SK-N-SH (cell line): ENCODE results near the gene SYNPO2. TPM values are rescaled to one million over a fixed set of nuclear protein-coding genes. Genes with fewer than 3 reads are reported as not detected.

Experiments
- CTCF ChIA-PET: fragments of 300-600, 350-600 bp; formaldehyde crosslinking; extraction: SDS; loops from one replicate; lab custom pipeline; 2021; lab: Yijun Ruan, JAX
- POLR2A ChIA-PET: fragments of 350-600 bp; sonication (Branson Sonifier 250); formaldehyde crosslinking; extraction: SDS; loops from one replicate; lab custom pipeline; 2020; ENCODE audit warnings: antibody characterized with exemption, inconsistent platforms; lab: Yijun Ruan, JAX
- DNase-seq: peaks from one replicate; pipeline ENCODE4 v3.0.0; 2012
- H2AFZ ChIP-seq: fragments of 200-600 bp; sonication (generic); 2 replicates; pipeline ENCODE4 v1.8.1; 2016; ENCODE audit warnings: antibody characterized with exemption, mild to moderate bottlenecking, low read depth
- H3F3A ChIP-seq: fragments of 200-600 bp; sonication (generic); replicated peaks from 2 replicates; pipeline ENCODE3; 2016; ENCODE audit warnings: antibody characterized with exemption, mild to moderate bottlenecking; ENCODE audit not compliant: insufficient read depth
- H3K27ac ChIP-seq, 2 experiments: fragments of 200-500 bp in 1 of 2; fragments of 200-600 bp in 1 of 2; sonication (Bioruptor generic) in 1 of 2; sonication (generic), shearing (Covaris generic) in 1 of 2; 2 replicates each; pipeline versions ENCODE4 v1.5.1 to v1.6.1; 2014 to 2016; ENCODE audit warnings: low read depth in 2 of 2, inconsistent platforms in 1 of 2, low read length in 1 of 2, mild to moderate bottlenecking in 1 of 2, mixed read lengths in 1 of 2
- H3K27me3 ChIP-seq: fragments of 200-600 bp; sonication (generic), shearing (Covaris generic); 2 replicates; pipeline ENCODE4 v1.6.1; 2016; ENCODE audit warnings: mixed run types; ENCODE audit not compliant: insufficient read depth
- H3K36me3 ChIP-seq, 2 experiments: fragments of 200-500 bp in 1 of 2; fragments of 200-600 bp in 1 of 2; sonication (Bioruptor generic) in 1 of 2; sonication (generic) in 1 of 2; replicated peaks in 1 of 2; 2 replicates each; pipeline versions ENCODE3 to v1.5.1; 2014 to 2016; ENCODE audit warnings: low read length in 1 of 2, mild to moderate bottlenecking in 1 of 2; ENCODE audit not compliant: insufficient read depth in 2 of 2, control insufficient read depth in 1 of 2
- H3K4me1 ChIP-seq, 2 experiments: fragments of 200-500 bp in 1 of 2; fragments of 200-600 bp in 1 of 2; sonication (Bioruptor generic) in 1 of 2; sonication (generic), shearing (Covaris generic) in 1 of 2; 2 replicates each; pipeline versions ENCODE4 v1.5.1 to v1.6.1; 2014 to 2016; ENCODE audit warnings: low read depth in 1 of 2, low read length in 1 of 2, mixed run types in 1 of 2; ENCODE audit not compliant: insufficient read depth in 2 of 2, control insufficient read depth in 1 of 2
- H3K4me2 ChIP-seq: fragments of 200-600 bp; sonication (generic), shearing (Covaris generic); 2 replicates; pipeline ENCODE4 v1.6.1; 2017; ENCODE audit warnings: mixed run types
- H3K4me3 ChIP-seq, 2 experiments: fragments of 200-500 bp in 1 of 2; fragments of 200-600 bp in 1 of 2; sonication (Bioruptor generic) in 1 of 2; sonication (generic), shearing (Covaris generic) in 1 of 2; 2 replicates each; pipeline versions ENCODE4 v1.5.1 to v1.8.1; 2014 to 2016; ENCODE audit warnings: low read depth in 2 of 2, inconsistent platforms in 1 of 2, low read length in 1 of 2, mild to moderate bottlenecking in 1 of 2, mixed read lengths in 1 of 2, moderate library complexity in 1 of 2
- H3K79me2 ChIP-seq: fragments of 200-600 bp; sonication (generic); 2 replicates; pipeline ENCODE4 v1.8.1; 2017; ENCODE audit warnings: mild to moderate bottlenecking; ENCODE audit not compliant: insufficient read depth
- H3K9ac ChIP-seq: fragments of 200-600 bp; sonication (generic); 2 replicates; pipeline ENCODE4 v1.6.1; 2017; ENCODE audit warnings: mixed run types
- H3K9me2 ChIP-seq: fragments of 200-600 bp; sonication (generic); 2 replicates; pipeline ENCODE4 v1.6.1; 2017; ENCODE audit warnings: mixed run types
- H3K9me3 ChIP-seq: fragments of 200-600 bp; sonication (generic); 2 replicates; pipeline ENCODE4 v1.6.1; 2017; ENCODE audit warnings: mixed run types, mild to moderate bottlenecking, moderate library complexity
- H4K20me1 ChIP-seq: fragments of 200-600 bp; sonication (generic); 2 replicates; pipeline ENCODE4 v1.6.1; 2017; ENCODE audit warnings: mild to moderate bottlenecking, mixed run types; ENCODE audit not compliant: insufficient read depth
- CHD2 ChIP-seq: fragments of 150-350 bp; IDR thresholded peaks from 2 replicates; pipeline ENCODE4 v1.6.1; 2018; ENCODE audit warnings: low read length; ENCODE audit not compliant: partially characterized antibody
- EP300 ChIP-seq, 2 experiments: IDR thresholded peaks; 2 replicates each; pipeline versions ENCODE4 v1.4.0 to v1.6.1; 2012; ENCODE audit warnings: borderline replicate concordance in 1 of 2, low read depth in 1 of 2, low read length in 1 of 2
- FOSL2 ChIP-seq: IDR thresholded peaks from 2 replicates; pipeline ENCODE4 v1.4.0; 2012; ENCODE audit warnings: low read depth, mild to moderate bottlenecking, moderate library complexity, borderline replicate concordance
- GABPA ChIP-seq: IDR thresholded peaks from 2 replicates; pipeline ENCODE4 v1.4.0; 2012; ENCODE audit warnings: low read depth, mild to moderate bottlenecking
- GATA2 ChIP-seq: sonication (generic); formaldehyde crosslinking; IDR thresholded peaks from 2 replicates; pipeline ENCODE4 v1.5.0; 2020; ENCODE audit warnings: mild to moderate bottlenecking, missing genetic modification reagents
- JUND ChIP-seq: IDR thresholded peaks from 2 replicates; pipeline ENCODE4 v1.4.0; 2012
- MEF2A ChIP-seq: IDR thresholded peaks from 2 replicates; pipeline ENCODE4 v1.4.0; 2012; ENCODE audit warnings: low read depth, borderline replicate concordance
- NFIC ChIP-seq: IDR thresholded peaks from 2 replicates; pipeline ENCODE4 v1.4.0; 2012; ENCODE audit warnings: borderline replicate concordance
- NRF1 ChIP-seq: IDR thresholded peaks from 2 replicates; pipeline ENCODE4 v1.6.1; 2012; ENCODE audit warnings: low read depth, mild to moderate bottlenecking, low read length
- POLR2AphosphoS5 ChIP-seq: IDR thresholded peaks from 2 replicates; pipeline ENCODE4 v1.6.1; 2012; ENCODE audit warnings: low read depth, low read length
- RAD21 ChIP-seq: IDR thresholded peaks from 2 replicates; pipeline ENCODE4 v1.6.1; 2012; ENCODE audit warnings: mild to moderate bottlenecking, low read length
- RFX5 ChIP-seq: IDR thresholded peaks from 2 replicates; pipeline ENCODE4 v1.6.1; 2012; ENCODE audit warnings: mild to moderate bottlenecking, improper control_type of control experiment, low read length
- TEAD4 ChIP-seq: IDR thresholded peaks from 2 replicates; pipeline ENCODE4 v1.4.0; 2012; ENCODE audit warnings: mild to moderate bottlenecking, borderline replicate concordance; ENCODE audit not compliant: insufficient read depth
- YY1 ChIP-seq: IDR thresholded peaks from 2 replicates; pipeline ENCODE4 v1.4.0; 2012; ENCODE audit warnings: low read depth, mild to moderate bottlenecking
- WGBS: methylation state at CpG from one replicate; pipeline ENCODE4 v1.1.6; 2017; ENCODE audit warnings: low lambda C conversion rate; 5-methylcytosine and 5-hydroxymethylcytosine counted together
- polyA plus RNA-seq, 3 experiments: library from polyadenylated mRNA; depleted of rRNA; stranded (reverse); fragments of >200 nt; gene quantifications; 2 replicates each; pipeline ENCODE4 v1.2.3, GENCODE V29; 2012
- TF ChIP-seq, protein P1 (sequence below): fragments of 200-600 bp; sonication (generic); IDR thresholded peaks from 2 replicates; pipeline ENCODE4 v1.6.1; 2017; ENCODE audit warnings: antibody characterized with exemption, mild to moderate bottlenecking, moderate library complexity
- TF ChIP-seq, protein P2 (sequence below): fragments of 150-350 bp; IDR thresholded peaks from 2 replicates; pipeline ENCODE4 v1.6.1; 2017; ENCODE audit warnings: antibody characterized with exemption, low read length, low read depth, borderline replicate concordance
- TF ChIP-seq, protein P3 (sequence below): IDR thresholded peaks from 2 replicates; pipeline ENCODE4 v1.6.1; 2012; ENCODE audit warnings: mild to moderate bottlenecking, low read depth, low read length, moderate library complexity

The SYNPO2 gene
- polyA plus RNA-seq, 1 of the 3 experiments (the other 2 are of a cell fraction), result 7.2 TPM

DNA sequence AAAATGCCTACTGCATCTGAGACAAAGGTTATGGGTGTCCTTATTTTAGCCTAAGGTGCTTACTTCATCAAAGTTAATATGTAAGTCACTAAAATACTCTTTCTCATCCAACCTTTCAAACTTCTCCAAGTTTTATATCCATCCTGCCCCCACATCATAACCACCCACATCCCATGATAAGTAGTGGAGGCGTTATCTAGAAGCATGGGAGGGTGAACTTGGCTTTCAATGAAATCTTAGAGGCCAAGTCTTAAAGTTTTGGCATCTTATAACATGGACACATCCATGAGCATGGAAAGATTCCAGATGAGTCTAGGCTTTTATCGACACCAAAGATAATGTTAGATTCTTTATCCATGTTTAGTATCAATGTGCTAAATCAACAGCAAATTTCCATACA lies 29.9 kb upstream of the SYNPO2 start:
- Histone ChIP-seq H3K4me2 (no peak overlapping the region), H3K27me3 (no peaks in the 10 kb centered on the region), H3K9me3 (no peaks in the 10 kb centered on the region), H3K4me3 (no peak overlapping the region), H3K36me3 (no peaks in the 10 kb centered on the region), H3K9ac (no peak overlapping the region), H3K79me2 (no peaks in the 10 kb centered on the region), H4K20me1 (no peaks in the 10 kb centered on the region), H3K4me1 (no peaks in the 10 kb centered on the region), H3K27ac (no peak overlapping the region), H2AFZ (no peak overlapping the region), H3F3A (no peaks in the 10 kb centered on the region), H3K9me2 (no peaks in the 10 kb centered on the region)
- ChIA-PET CTCF (interaction anchor here (1.8 kb wide), 1 partner anchor 22 kb away, joined by 4 read pairs; no protein-coding TSS in a partner anchor), POLR2A (no interaction called here)
- no peak for DNase-seq
- 95% methylated on average over 2 of the region's 2 CpGs for WGBS
- TF ChIP-seq MEF2A (no peak), GABPA (no peak), NFIC (no peak), FOSL2 (no peak), JUND (no peak), RAD21 (no peak), POLR2AphosphoS5 (no peak), YY1 (no peak), RFX5 (no peak), EP300 (IDR thresholded peaks at IDR 0.05; ENCODE audit: borderline replicate concordance in 1 of 2, low read depth in 1 of 2, low read length in 1 of 2) (no peak)
- TF ChIP-seq, protein P1, sequence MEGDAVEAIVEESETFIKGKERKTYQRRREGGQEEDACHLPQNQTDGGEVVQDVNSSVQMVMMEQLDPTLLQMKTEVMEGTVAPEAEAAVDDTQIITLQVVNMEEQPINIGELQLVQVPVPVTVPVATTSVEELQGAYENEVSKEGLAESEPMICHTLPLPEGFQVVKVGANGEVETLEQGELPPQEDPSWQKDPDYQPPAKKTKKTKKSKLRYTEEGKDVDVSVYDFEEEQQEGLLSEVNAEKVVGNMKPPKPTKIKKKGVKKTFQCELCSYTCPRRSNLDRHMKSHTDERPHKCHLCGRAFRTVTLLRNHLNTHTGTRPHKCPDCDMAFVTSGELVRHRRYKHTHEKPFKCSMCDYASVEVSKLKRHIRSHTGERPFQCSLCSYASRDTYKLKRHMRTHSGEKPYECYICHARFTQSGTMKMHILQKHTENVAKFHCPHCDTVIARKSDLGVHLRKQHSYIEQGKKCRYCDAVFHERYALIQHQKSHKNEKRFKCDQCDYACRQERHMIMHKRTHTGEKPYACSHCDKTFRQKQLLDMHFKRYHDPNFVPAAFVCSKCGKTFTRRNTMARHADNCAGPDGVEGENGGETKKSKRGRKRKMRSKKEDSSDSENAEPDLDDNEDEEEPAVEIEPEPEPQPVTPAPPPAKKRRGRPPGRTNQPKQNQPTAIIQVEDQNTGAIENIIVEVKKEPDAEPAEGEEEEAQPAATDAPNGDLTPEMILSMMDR, result no peak
- TF ChIP-seq, protein P2, sequence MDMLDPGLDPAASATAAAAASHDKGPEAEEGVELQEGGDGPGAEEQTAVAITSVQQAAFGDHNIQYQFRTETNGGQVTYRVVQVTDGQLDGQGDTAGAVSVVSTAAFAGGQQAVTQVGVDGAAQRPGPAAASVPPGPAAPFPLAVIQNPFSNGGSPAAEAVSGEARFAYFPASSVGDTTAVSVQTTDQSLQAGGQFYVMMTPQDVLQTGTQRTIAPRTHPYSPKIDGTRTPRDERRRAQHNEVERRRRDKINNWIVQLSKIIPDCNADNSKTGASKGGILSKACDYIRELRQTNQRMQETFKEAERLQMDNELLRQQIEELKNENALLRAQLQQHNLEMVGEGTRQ, result no peak

DNA sequence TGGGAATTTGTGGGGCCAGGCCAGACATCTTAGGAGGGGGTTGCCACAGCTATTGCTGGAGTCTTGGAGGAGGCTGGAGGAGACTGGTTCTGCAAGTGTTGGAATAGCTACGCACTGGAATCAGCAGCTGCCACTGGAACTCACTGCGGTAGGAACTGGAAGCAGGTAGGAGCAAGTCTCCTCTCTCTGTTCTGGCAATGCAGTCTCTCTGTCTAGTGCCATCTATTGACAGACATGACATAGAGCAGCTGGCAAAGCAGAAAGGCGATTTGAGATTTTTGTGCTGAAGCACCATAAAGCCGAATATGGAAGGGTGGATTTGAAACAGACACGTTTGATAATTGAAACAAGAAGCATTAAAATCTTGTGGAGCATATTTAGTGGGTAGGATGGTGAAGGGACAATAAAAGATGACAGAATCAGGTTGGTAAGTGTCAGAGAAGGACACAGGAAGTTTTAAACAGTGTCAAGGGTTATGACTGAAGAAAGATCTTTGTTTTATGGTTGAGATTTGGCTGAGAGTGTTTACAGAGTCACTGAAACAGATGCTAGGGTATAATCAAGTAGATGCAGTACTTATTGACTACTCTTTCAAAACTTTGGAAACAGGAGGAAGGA lies 23.5 kb upstream of the SYNPO2 start:
- peak overlapping the region in 1 of 2 experiments; percentile 6; a peak in 1 of 4 replicates for H3K4me3 ChIP-seq
- peaks cover 9 to 14% of the 10 kb centered on the region in 2 experiments; a peak in 3 of 4 replicates for H3K4me1 ChIP-seq
- no peaks in the 10 kb centered on the region; the same call in 1 of the 2 replicates for H3K9me3 ChIP-seq
- peak overlapping the region; percentile 31; the same call in 1 of the 2 replicates for H2AFZ ChIP-seq
- H3K36me3 ChIP-seq, result no peaks in the 10 kb centered on the region
- no peaks in the 10 kb centered on the region for H3K79me2 ChIP-seq
- 16% methylated on average over 5 of the region's 5 CpGs for WGBS
- CTCF ChIA-PET, result interaction anchor here (0.5 to 3.4 kb wide), 39 partner anchors 8 to 189 kb away, joined by 3 to 46 read pairs (median 5); partner anchors contain the start of genes SEC24D and SYNPO2
- no peaks in the 10 kb centered on the region for H3K9me2 ChIP-seq
- POLR2A ChIA-PET, result interaction anchor here (0.6 to 0.9 kb wide), 3 partner anchors 13 to 25 kb away, joined by 3 to 5 read pairs (median 3); partner anchors contain the start of gene SYNPO2
- H3K9ac ChIP-seq, result no peak overlapping the region
- 0 out of 2 replicates have a peak overlapping the region, but pooled peaks have one; percentile 9 for H3K4me2 ChIP-seq
- DNase-seq, result peak; percentile 62
- no peaks in the 10 kb centered on the region for H3K27me3 ChIP-seq
- peak overlapping the region; percentile 1 to 71; a peak in 2 of 4 replicates for H3K27ac ChIP-seq
- H3F3A ChIP-seq, result peaks cover 19% of the 10 kb centered on the region
- no peaks in the 10 kb centered on the region for H4K20me1 ChIP-seq
- no peak for TF ChIP-seq EP300 (IDR thresholded peaks at IDR 0.05; ENCODE audit: borderline replicate concordance in 1 of 2, low read depth in 1 of 2, low read length in 1 of 2)
- TF ChIP-seq, protein P2, result no peak
- peak; percentile 49 for TF ChIP-seq CHD2
- TF ChIP-seq FOSL2, result no peak
- TF ChIP-seq YY1, result no peak
- TF ChIP-seq NRF1, result no peak
- no peak for TF ChIP-seq GATA2 (CRISPR knock-in tag)
- TF ChIP-seq, protein P3, sequence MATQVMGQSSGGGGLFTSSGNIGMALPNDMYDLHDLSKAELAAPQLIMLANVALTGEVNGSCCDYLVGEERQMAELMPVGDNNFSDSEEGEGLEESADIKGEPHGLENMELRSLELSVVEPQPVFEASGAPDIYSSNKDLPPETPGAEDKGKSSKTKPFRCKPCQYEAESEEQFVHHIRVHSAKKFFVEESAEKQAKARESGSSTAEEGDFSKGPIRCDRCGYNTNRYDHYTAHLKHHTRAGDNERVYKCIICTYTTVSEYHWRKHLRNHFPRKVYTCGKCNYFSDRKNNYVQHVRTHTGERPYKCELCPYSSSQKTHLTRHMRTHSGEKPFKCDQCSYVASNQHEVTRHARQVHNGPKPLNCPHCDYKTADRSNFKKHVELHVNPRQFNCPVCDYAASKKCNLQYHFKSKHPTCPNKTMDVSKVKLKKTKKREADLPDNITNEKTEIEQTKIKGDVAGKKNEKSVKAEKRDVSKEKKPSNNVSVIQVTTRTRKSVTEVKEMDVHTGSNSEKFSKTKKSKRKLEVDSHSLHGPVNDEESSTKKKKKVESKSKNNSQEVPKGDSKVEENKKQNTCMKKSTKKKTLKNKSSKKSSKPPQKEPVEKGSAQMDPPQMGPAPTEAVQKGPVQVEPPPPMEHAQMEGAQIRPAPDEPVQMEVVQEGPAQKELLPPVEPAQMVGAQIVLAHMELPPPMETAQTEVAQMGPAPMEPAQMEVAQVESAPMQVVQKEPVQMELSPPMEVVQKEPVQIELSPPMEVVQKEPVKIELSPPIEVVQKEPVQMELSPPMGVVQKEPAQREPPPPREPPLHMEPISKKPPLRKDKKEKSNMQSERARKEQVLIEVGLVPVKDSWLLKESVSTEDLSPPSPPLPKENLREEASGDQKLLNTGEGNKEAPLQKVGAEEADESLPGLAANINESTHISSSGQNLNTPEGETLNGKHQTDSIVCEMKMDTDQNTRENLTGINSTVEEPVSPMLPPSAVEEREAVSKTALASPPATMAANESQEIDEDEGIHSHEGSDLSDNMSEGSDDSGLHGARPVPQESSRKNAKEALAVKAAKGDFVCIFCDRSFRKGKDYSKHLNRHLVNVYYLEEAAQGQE, result no peak
- no peak for TF ChIP-seq JUND
- no peak for TF ChIP-seq GABPA
- no peak for TF ChIP-seq TEAD4
